ENCODE results near the gene SLC5A10. TPM values are rescaled to one million over a fixed set of nuclear protein-coding genes. Genes with fewer than 3 reads are reported as not detected.

The SLC5A10 gene
- polyA plus RNA-seq, 3 donors = 0.10 to 0.17 (median 0.12) TPM

DNA sequence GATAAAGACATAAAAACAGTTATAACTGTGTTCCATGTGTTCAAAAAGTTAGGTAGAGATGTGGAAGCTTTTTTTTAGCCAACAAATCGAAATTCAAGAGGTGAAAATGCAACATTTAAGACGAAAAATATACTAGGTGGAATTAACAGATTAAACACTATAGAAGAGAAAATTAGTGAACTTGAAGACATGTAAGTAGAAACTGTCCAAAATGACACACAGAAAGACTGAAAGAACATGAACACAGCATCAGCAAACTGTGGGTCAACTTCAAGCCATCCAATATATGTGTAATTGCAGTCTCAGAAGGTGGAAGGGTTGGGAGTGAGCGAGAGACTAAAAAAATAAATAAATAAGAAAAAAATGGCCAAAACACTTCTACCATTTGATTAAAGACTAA, 43.3 kb downstream of the SLC5A10 start:
- Histone ChIP-seq H3K36me3 (replicated peaks in 1 of 2; ENCODE audit: control insufficient read depth in 1 of 2, insufficient read depth in 2 of 2, low read length in 2 of 2) (no peaks in the 10 kb centered on the region), H3K27me3 (ENCODE audit: control insufficient read depth in 2 of 2, insufficient read depth in 2 of 2, low read length in 2 of 2) (peaks cover 0 to 11% of the 10 kb centered on the region in 2 donors), H3K27ac (ENCODE audit: low read depth in 1 of 2, low read length in 2 of 2) (no peak overlapping the region), H3K79me2 (ENCODE audit: insufficient read depth, low read length) (no peaks in the 10 kb centered on the region), H3K4me1 (ENCODE audit: control insufficient read depth in 1 of 2, insufficient read depth in 2 of 2, low read length in 2 of 2) (no peaks in the 10 kb centered on the region), H3K4me2 (replicated peaks; ENCODE audit: extremely low read depth, low read length, poor library complexity, severe bottlenecking) (no peak overlapping the region), H3K9me3 (replicated peaks in 1 of 2; ENCODE audit: control insufficient read depth in 1 of 2, insufficient read depth in 1 of 2, low read length in 2 of 2) (no peaks in the 10 kb centered on the region), H4K20me1 (ENCODE audit: insufficient read depth, low read length) (no peaks in the 10 kb centered on the region), H3K4me3 (replicated peaks in 1 of 3; ENCODE audit: low read depth in 2 of 3, low read length in 3 of 3) (no peak overlapping the region), H2AFZ (ENCODE audit: insufficient read depth, low read depth, low read length, poor library complexity, severe bottlenecking) (no peak overlapping the region), H3K9ac (ENCODE audit: insufficient read depth, low read length, poor library complexity, severe bottlenecking) (no peak overlapping the region)
- Mint-ChIP-seq H3K4me1 (peaks cover 7% of the 10 kb centered on the region), H3K27ac (no peak overlapping the region), H3K4me3 (no peak overlapping the region), H3K27me3 (ENCODE audit: low read depth in 3 of 3) (peaks cover 15 to 34% (median 16%) of the 10 kb centered on the region in 3 donors), H3K36me3 (peaks cover 0 to 6% of the 10 kb centered on the region in 2 donors), H3K9me3 (peaks cover 4 to 18% (median 11%) of the 10 kb centered on the region in 7 donors)
- 100% methylated on average over 1 of the region's 3 CpGs for WGBS (ENCODE audit: insufficient coverage)
- DNase-seq = no peak
- intact Hi-C loops (cut with micrococcal nuclease) = no loop called here
- TF ChIP-seq, protein P1, sequence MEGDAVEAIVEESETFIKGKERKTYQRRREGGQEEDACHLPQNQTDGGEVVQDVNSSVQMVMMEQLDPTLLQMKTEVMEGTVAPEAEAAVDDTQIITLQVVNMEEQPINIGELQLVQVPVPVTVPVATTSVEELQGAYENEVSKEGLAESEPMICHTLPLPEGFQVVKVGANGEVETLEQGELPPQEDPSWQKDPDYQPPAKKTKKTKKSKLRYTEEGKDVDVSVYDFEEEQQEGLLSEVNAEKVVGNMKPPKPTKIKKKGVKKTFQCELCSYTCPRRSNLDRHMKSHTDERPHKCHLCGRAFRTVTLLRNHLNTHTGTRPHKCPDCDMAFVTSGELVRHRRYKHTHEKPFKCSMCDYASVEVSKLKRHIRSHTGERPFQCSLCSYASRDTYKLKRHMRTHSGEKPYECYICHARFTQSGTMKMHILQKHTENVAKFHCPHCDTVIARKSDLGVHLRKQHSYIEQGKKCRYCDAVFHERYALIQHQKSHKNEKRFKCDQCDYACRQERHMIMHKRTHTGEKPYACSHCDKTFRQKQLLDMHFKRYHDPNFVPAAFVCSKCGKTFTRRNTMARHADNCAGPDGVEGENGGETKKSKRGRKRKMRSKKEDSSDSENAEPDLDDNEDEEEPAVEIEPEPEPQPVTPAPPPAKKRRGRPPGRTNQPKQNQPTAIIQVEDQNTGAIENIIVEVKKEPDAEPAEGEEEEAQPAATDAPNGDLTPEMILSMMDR (IDR thresholded peaks at IDR 0.05) = no peak

DNA sequence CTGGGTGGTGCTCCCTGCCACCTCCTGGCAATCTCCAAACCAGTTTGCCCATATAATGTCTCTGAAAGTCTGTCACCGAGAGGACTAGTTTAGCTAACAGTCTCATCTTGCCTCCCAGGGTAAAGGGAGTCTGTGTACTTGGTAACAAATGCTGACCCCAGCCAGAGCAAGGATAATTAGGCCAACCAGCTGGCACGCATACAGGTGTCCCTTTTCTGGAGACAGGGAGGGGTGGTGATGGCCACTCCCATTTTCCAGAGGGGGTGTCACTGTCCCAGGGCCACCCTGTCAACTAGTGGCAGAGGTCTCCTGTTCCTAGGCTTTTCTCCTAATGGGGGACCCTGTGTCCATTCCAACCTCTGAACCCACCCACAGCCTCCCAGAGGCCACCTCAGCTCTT, 44.5 kb downstream of the SLC5A10 start:
- Mint-ChIP-seq H3K4me3 (no peak overlapping the region), H3K27me3 (ENCODE audit: low read depth in 3 of 3) (peaks cover 14 to 41% (median 22%) of the 10 kb centered on the region in 3 donors), H3K4me1 (peaks cover 7% of the 10 kb centered on the region), H3K9me3 (peaks cover 4 to 18% (median 11%) of the 10 kb centered on the region in 7 donors), H3K27ac (no peak overlapping the region), H3K36me3 (peaks cover 0 to 6% of the 10 kb centered on the region in 2 donors)
- H3K4me3 ChIP-seq (replicated peaks in 1 of 3; ENCODE audit: low read depth in 2 of 3, low read length in 3 of 3) = no peak overlapping the region
- no peaks in the 10 kb centered on the region for H3K36me3 ChIP-seq (replicated peaks in 1 of 2; ENCODE audit: control insufficient read depth in 1 of 2, insufficient read depth in 2 of 2, low read length in 2 of 2)
- H3K4me1 ChIP-seq (ENCODE audit: control insufficient read depth in 1 of 2, insufficient read depth in 2 of 2, low read length in 2 of 2) = no peaks in the 10 kb centered on the region
- intact Hi-C loops (cut with micrococcal nuclease) = no loop called here
- H2AFZ ChIP-seq (ENCODE audit: insufficient read depth, low read depth, low read length, poor library complexity, severe bottlenecking) = no peak overlapping the region
- DNase-seq = no peak
- H3K27me3 ChIP-seq (ENCODE audit: control insufficient read depth in 2 of 2, insufficient read depth in 2 of 2, low read length in 2 of 2) = peaks cover 0 to 11% of the 10 kb centered on the region in 2 donors
- H4K20me1 ChIP-seq (ENCODE audit: insufficient read depth, low read length) = no peaks in the 10 kb centered on the region
- no peak overlapping the region for H3K9ac ChIP-seq (ENCODE audit: insufficient read depth, low read length, poor library complexity, severe bottlenecking)
- WGBS (ENCODE audit: insufficient coverage) = 100% methylated on average over 2 of the region's 2 CpGs
- no peaks in the 10 kb centered on the region for H3K9me3 ChIP-seq (replicated peaks in 1 of 2; ENCODE audit: control insufficient read depth in 1 of 2, insufficient read depth in 1 of 2, low read length in 2 of 2)
- TF ChIP-seq, protein P1 (IDR thresholded peaks at IDR 0.05) = no peak
- H3K79me2 ChIP-seq (ENCODE audit: insufficient read depth, low read length) = no peaks in the 10 kb centered on the region
- no peak overlapping the region for H3K4me2 ChIP-seq (replicated peaks; ENCODE audit: extremely low read depth, low read length, poor library complexity, severe bottlenecking)
- H3K27ac ChIP-seq (ENCODE audit: low read depth in 1 of 2, low read length in 2 of 2) = no peak overlapping the region
